Measurements from ENCODE around the gene CGN. TPM values are rescaled to one million over a fixed set of nuclear protein-coding genes. Genes with fewer than 3 reads are reported as not detected.

The CGN gene, protein sequence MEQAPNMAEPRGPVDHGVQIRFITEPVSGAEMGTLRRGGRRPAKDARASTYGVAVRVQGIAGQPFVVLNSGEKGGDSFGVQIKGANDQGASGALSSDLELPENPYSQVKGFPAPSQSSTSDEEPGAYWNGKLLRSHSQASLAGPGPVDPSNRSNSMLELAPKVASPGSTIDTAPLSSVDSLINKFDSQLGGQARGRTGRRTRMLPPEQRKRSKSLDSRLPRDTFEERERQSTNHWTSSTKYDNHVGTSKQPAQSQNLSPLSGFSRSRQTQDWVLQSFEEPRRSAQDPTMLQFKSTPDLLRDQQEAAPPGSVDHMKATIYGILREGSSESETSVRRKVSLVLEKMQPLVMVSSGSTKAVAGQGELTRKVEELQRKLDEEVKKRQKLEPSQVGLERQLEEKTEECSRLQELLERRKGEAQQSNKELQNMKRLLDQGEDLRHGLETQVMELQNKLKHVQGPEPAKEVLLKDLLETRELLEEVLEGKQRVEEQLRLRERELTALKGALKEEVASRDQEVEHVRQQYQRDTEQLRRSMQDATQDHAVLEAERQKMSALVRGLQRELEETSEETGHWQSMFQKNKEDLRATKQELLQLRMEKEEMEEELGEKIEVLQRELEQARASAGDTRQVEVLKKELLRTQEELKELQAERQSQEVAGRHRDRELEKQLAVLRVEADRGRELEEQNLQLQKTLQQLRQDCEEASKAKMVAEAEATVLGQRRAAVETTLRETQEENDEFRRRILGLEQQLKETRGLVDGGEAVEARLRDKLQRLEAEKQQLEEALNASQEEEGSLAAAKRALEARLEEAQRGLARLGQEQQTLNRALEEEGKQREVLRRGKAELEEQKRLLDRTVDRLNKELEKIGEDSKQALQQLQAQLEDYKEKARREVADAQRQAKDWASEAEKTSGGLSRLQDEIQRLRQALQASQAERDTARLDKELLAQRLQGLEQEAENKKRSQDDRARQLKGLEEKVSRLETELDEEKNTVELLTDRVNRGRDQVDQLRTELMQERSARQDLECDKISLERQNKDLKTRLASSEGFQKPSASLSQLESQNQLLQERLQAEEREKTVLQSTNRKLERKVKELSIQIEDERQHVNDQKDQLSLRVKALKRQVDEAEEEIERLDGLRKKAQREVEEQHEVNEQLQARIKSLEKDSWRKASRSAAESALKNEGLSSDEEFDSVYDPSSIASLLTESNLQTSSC
- 1 to 10 TPM; 2.0 to 2.7 TPM for total RNA-seq
- long read RNA-seq, full-length matches to known transcripts = 1 of 1 reads
- long read RNA-seq, partial matches to known transcripts = 0 of 1 reads
- long read RNA-seq, other reads (novel, unspliced or antisense) = 0 of 1 reads

DNA sequence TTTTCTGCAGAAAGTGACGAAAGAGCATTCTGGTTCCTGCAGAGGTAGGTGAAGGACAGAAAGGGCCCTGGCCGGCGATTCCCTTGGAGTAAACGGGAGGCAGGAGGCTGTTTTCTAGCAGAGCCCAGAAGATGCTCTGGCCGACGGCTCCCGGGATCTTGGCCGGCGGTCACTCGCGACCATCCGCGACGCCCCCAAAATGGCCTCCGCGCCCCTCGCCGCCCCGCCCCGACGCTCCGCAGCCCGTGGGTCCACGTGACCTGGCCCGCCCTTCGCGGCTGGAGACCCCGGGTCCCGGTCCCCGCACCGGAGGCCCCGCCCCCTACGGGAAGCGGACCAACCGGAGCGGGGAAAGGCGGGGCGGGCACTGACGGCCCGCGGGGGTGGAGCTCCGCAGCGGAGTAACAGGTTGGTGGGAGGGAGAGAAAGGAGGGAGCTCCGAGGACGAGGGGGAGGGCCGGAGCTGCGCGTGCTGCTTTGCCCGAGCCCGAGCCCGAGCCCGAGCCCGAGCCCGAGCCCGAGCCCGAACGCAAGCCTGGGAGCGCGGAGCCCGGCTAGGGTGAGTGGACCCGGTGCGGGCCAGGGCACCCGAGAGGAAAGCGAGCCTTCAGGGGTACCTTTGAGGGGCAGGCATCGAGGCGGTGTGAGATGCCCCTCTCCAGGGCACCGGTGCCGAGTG is at the start of gene CGN:
TSS of gene CGN (plus strand) at position 431 of the 679 bp plus-strand sequence. CDS start 7,133 bp downstream, outside the sequence.
- DNase-seq = peak; percentile 89
- intact Hi-C loops (cut with DNase I) = no loop called here

DNA sequence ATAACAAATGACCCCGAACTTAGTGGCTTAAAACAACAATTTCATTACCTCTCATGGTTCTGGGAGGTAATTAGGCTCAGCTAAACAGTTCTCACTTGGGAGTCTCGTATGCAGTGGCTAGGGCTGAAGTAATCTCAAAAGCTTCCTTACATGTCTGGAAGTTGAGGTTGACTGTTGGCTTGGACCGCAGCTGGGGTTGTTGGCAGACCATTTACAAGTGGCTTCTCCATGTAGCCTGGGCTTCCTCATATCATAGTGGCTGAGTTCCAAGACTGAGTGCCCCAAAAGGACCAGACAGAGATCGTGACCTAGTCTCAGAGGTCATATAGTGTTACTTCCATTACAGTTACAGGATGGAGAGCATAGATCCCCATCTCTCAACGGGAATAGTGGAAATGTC is 49.5 kb upstream of the CGN start:
- ATAC-seq (no peak), DNase-seq (no peak)
- intact Hi-C loops (cut with DNase I) = no loop called here

More for the DNA sequence above, at the start of gene CGN:
- ATAC-seq = peak; percentile 98

DNA sequence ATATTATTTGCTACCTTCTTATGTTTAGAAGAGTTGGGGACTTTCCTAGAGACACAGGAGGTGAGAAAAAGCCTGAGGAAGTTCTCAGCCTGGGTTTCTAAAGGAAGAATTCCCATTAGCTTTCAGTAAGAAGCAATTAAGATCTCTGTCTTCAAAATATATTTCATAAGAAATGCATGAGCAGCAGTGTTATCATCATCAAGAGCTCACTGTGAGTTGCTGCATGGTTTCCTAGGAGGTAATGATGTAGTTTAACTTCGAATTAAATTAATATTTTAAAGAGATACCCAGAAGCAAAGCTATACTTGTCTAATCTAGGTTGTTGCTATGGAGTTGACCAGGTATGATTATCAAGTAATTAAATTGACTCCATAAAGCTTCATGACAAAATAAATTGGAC is 46.2 kb upstream of the CGN start:
- no peak for ATAC-seq
- intact Hi-C loops (cut with DNase I) = no loop called here
- no peak for DNase-seq

DNA sequence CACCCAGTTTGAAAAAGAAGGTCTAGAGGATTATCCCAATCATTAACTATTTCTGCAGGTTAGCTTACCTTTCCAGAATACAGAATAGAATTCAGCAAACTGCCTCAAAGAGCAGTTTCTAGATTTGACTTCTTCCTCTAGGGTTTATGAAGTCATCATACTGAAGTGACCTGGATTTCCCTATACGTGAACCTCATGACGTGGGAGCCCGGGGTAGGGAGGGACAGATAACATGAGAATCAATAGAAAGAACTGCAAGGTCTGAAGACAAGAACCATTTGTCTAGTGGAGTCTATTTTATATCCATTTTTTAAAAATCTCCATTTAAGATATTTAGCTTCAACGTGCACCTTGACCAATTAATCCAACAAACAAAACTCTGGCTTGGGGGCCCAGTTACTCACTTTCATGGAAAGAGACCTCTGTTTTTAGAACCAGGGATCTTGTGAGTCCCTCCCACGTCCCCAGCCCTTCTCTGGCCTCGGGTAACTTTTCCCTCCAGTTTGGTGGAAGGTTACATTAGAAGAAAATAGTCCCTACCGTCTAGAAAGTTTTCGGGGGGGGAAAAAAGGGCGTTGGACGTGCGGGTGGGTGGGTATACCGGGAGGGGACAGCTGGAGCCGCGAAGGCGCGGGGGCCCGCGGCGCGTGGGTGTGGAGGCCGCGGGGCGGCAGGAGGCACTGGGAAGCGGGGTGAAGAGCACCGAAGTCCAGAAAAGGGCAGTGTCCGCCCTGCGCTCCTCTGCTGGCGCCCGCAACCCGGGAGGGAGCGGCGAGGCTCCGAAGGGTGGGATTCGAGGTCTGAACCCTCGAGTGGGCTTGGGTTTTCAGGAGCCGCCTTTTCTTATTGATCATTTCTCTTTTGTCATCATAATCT is 38.1 kb upstream of the CGN start:
- ATAC-seq (peak; percentile 90 to 91), DNase-seq (peak; percentile 56)
- intact Hi-C loops (cut with DNase I) = no loop called here

DNA sequence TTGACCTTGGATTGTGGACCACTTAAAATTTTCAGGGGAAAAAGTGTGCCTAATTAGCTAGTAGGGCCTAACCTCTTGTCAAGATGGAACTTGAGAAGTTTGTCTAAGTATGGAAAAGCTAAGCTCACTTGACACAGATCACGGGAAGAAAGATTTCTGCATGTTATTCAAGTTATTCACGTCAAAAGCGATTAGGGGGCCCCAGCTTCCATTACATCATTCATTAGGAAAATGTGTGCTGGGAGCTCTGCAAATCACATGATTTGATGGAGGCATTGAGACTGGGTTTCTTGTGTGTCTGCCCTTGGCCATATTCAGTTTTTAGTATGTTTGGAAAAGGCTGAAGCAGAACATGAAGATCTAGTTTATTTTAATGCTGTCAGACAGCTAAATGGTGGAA is 36.4 kb upstream of the CGN start:
- intact Hi-C loops (cut with DNase I) = no loop called here
- DNase-seq = no peak
- ATAC-seq = no peak

DNA sequence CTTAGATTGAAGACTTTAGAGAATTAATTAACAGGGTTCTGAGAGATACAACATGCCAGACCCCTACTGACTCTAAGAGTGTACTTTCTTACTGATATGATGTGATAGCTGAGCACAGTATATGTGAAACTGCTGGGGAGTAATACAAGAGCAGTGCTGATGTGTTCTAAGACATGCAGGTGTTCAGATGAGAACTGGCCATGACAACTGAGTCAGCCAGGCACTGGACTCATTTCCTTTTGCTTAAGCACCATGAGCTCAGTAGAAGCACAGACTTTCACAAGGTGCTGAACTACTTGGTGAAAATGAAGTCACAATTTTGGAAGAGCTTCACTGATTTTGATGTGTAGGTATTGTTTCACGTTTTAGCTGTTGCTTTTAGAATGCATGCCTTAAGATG is 36.0 kb upstream of the CGN start:
- intact Hi-C loops (cut with DNase I) = no loop called here
- DNase-seq (no peak), ATAC-seq (no peak)

DNA sequence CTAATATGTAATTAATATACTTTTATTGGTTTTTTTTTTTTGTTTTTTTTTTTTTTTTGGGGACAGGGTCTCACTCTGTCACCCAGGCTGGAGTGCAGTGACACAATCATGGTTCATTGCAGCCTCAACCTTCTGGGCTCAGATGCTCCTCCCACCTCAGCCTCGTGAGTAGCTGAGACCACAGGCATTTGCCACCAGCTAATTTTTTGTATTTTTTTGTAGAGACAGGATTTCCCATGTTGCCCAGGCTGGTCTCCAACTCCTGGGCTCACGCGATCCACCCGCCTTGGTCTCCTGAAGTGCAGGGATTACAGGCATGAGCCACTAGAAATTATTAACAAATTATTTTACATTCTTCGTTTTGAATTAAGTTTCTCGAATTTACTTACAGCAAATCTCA is 35.1 kb upstream of the CGN start:
- ATAC-seq (no peak), DNase-seq (no peak)
- intact Hi-C loops (cut with DNase I) = no loop called here

DNA sequence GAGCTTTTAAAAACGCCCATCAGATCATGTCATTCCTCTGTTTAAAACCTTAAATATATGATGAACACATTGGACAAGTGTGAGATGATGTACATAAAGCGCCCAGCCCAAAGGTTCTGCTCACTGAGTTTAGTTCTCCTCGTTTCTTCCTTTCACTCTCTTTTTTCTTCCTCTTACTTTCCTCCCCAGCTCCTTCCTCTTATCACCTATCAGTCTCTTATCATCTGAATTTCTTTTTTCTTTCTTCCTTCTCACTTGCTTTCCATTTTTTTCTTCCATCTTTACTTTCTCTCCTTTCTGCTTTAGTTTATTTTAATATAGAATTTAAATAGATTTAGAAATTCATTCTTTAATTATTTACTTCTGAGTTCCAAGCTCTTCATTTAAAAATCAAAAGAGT is 34.1 kb upstream of the CGN start:
- DNase-seq (no peak), ATAC-seq (no peak)
- intact Hi-C loops (cut with DNase I) = no loop called here

DNA sequence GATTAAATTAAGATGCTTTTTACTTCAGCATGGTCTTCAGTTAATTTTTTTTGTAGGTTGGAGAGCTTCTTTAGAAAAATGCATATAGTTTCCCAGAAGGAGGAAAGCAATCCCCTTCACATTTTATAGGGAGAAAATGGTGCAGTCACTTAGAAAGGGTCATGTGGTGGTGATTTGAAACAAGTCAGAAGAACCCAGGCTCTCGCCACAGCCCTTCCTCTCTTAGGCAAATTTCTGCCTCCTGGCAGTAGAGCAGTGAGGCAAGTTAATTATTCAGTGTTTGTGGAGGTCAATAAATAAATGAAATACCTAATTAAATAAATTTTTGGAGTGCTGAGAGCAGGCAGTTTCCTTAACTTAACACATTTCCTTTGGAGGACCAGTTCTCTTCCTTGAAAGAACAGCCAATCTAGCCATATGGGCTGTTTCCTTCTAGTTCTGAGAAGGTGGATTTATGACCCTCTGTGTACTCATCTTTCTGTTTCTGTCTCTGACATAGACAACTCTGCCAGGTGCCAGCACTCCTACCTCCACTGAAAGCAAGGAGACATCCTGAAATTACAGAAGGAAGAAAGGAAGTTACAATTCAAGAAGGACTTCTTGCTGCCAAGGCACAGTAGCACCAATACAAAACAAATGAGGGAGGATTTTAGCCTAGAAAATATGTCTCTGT is 32.9 kb upstream of the CGN start:
- intact Hi-C loops (cut with DNase I) = no loop called here
- ATAC-seq = no peak
- no peak for DNase-seq

DNA sequence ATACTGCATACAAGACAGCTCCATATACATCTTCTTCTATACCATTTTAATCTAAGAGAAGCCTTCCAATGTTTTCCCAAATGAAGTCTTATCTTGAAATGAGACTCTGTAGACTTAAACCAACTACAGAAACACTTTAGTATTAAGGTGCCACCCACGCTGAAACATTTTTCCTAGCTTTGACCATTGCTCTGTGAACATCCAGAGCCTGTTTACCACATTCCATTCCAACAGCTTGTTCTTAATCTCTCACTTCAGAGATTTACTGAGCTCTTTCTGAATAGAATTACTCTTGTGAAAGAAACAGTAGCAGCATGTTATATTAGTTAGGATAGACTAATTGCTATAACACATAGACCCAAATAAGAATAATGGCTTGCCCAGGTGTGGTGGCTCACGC is 32.3 kb upstream of the CGN start:
- ATAC-seq (no peak), DNase-seq (no peak)
- intact Hi-C loops (cut with DNase I) = no loop called here

DNA sequence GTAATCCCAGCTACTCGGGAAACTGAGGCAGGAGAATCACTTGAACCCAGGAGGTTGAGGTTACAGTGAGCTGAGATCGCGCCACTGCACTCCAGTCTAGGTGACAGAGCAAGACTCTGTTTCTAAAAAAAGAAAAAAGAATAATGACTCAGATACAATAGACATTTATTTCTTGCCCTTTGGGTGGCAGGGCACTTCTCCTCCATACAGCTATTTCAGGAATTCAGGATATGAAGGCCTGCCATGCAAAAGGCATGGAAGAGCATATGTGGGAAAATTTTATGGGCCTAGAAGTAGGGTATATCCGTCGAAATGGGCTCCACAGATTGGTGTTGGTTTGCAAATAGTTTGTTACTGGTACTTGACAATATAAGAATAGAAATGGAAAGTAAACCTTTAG is 31.7 kb upstream of the CGN start:
- DNase-seq (no peak), ATAC-seq (no peak)

DNA sequence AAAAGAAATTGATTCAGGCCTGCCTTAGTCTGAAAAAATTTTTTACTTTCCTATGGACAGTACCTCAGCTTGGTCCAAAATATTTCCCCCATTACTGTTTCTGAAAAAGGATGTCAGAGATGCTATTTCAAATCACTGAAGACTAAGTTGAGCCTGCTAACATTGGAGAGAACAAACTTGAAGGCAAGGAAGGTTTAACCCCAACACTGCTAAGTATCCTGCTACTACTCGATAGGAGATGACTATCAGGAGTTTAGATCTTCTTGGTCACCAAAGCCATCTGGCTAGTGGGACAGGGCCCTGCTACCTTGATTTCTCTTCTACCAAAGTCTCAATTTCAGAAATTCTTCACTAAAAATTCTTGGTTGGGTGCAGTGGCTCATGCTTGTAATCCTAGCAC is 29.2 kb upstream of the CGN start:
- intact Hi-C loops (cut with DNase I) = no loop called here
- ATAC-seq (no peak), DNase-seq (no peak)

More for the DNA sequence above, 31.7 kb upstream of the CGN start:
- intact Hi-C loops (cut with DNase I) = no loop called here

DNA sequence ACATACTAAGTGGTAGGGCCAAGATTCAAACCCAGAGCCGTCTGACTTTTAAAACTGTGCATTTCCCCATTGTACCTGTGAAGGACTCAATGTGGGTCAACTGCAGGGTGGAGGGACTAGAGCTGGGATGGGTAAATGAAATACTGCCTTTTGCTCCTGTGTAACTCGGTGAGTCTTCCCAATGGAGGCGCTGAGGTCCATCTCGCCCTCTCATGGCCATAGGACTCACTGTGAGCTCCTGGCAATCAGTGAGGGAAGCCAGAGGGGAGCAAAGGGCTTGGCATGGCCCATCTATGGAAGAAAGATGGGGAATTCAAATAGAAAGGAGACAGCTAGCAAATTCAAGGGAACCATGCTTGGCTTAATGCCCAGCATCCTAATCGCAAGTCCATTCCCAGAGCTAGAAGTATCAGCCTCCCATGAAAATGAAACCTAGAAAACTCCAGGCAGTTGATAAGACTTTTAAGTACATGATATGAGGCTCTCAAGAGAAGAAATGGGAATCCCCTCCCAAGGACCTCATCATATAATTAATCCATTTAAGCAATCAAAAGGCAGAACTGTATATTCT is 25.4 kb upstream of the CGN start:
- intact Hi-C loops (cut with DNase I) = no loop called here
- no peak for DNase-seq
- ATAC-seq = peak in 1 of 2 donors; percentile 12

DNA sequence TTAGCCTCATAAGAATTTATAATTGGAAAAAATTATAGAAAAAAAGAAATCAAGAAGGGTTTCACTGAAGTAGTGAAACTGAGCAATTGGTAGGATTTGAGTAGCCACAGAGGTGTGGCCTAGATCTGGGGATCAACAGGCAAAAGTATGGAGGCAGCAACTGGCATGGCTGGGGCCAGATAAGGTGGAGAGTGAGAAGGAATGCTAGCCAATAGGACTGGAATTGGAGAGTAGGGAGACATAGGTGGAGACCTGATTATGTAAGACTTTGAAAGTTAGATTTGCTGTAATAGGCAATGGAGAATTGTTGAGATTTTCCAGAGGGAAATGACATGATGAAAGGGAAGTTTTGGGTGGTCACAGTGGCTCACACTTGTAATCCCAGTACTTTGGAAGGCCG is 24.6 kb upstream of the CGN start:
- ATAC-seq = peak in 1 of 2 donors; percentile 70
- intact Hi-C loops (cut with DNase I) = no loop called here
- no peak for DNase-seq

DNA sequence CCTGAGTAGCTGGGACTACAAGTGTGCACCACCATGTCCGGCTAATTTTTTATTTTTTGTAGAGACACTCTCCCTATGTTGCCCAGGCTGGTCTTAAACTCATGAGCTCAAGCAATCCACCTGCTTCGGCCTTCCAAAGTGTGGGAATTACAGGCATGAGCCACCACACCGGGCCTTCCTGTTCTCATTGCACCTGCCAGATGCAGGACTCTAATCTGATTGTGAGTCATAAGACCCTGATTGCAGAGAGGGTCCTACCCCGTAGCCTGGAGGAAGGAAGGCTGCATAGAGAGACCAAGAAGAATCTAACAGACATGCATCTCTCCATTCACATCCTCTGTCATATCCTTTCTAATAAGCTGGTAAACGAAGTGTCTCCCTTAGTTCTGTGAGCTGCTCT is 19.5 kb upstream of the CGN start:
- ATAC-seq (no peak), DNase-seq (no peak)
- intact Hi-C loops (cut with DNase I) = no loop called here

DNA sequence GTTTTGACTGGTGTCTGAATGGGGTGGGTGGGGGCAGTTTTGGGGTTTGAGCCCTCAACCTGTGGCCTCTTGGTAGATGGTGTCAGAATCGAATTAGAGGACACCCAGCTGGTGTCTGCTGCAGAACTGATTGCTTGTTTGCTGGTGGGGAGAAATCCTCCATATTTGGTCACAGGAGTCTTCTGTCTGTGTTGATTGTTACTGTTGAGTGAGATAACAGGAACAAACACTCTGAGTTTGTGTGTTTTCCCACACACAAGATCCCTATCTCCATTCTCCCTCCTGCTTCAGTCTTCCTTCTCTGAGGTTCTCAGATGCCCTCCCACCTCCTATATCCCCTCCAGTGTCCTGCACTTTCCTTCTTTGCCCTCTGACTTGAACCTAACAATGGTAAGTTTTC is 19.1 kb upstream of the CGN start:
- intact Hi-C loops (cut with DNase I) = no loop called here
- no peak for ATAC-seq
- DNase-seq = no peak

DNA sequence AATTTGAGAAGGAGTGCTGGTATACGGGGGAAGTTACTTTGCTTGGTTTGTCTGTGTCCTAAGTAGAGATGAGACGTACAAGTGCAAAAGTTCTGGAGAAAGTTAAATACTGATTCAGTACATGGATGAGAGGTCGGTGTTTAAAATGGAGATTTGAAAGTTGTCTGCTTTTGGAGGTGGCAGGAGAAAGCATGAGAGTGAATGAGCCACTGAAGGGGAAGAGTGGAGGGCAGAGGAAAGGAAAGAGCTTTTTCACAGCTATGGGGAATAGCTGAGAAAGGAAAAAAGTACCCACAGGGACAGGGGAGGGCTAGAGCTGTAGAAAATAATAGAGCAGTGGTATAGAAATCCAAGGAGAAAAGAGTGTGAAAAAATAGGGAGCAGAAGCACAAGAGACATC is 18.1 kb upstream of the CGN start:
- intact Hi-C loops (cut with DNase I) = no loop called here

More for the DNA sequence above, 18.1 kb upstream of the CGN start:
- DNase-seq (no peak), ATAC-seq (no peak)
